Measurements from ENCODE around the gene CGB2. TPM values are rescaled to one million over a fixed set of nuclear protein-coding genes. Genes with fewer than 3 reads are reported as not detected.
A peak's percentile ranks its signal among the peaks of the same experiment; 100 is the strongest.

CGB2 gene
- total and polyA plus RNA-seq, 2 donors (not counting 1 experiment from before 2014, with no cell fraction given) = not detected

DNA sequence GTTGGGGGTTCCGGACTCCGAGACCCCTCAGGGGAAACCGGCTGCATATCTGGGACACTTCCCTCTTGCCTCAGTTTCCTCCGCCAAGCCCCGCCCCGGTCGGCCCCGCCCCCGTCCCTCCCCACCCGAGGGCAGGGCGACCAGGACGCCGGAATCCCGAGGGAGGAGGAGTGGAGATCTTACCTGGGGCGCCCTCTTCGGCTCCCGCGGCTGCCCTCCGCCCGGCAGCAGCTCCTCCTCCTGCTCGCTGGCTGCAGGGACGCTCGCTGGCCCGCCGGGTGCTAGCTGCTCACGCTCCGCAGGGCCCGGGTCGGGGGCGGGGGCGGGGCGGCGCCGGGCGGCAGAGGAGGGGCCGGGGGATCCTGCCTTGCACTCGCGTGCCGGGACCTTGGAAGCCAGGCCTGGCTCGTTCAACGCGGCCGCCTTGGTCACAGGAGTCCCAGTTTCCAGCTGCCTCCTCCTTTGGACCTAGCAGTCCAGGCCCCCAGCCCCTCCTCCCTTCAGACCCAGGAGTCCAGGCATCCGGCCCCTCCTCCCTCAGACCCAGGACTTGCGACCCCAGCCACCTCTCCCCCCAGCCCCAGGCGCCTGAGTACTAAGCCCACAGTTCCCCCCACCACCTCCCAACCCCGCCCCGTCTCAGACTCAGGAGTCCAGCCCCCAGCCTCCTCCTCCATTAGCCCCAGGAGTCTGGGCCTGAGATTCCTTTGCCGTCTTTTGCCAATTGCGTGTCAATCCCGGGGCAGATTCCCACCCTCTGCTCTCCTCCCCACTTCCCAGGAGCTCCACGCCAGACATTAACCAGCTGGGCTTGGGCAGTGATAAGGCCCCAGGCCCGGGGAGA, 33.3 kb downstream of the CGB2 start, which contains the start of gene NTF4:
NTF4 (minus strand) TSS at position 51 of the 844 bp plus-strand sequence. CDS start 2,821 bp downstream, outside the sequence.
- Histone ChIP-seq H4K20me1 (ENCODE audit: control insufficient read depth, insufficient read depth, low read length, poor library complexity, severe bottlenecking) (no peaks in the 10 kb centered on the region), H3K79me2 (ENCODE audit: control insufficient read depth, insufficient read depth, low read length) (no peaks in the 10 kb centered on the region), H3K27me3 (replicated peaks in 1 of 4; ENCODE audit: control extremely low read depth in 1 of 4, control insufficient read depth in 3 of 4, insufficient read depth in 4 of 4, low read length in 3 of 4) (peaks cover 0 to 58% (median 23%) of the 10 kb centered on the region in 4 experiments), H3K36me3 (replicated peaks in 1 of 2; ENCODE audit: control extremely low read depth in 1 of 2, control insufficient read depth in 1 of 2, extremely low read depth in 1 of 2, insufficient read depth in 2 of 2, low read length in 1 of 2) (no peaks in the 10 kb centered on the region), H3K4me1 (ENCODE audit: control insufficient read depth in 2 of 2, insufficient read depth in 2 of 2, low read length in 2 of 2) (peaks cover 0 to 5% of the 10 kb centered on the region in 2 donors), H3K27ac (ENCODE audit: low read length in 2 of 2) (no peak within 1 kb of the TSS), H3K4me2 (replicated peaks; ENCODE audit: low read depth, low read length, poor library complexity, severe bottlenecking) (peak within 1 kb of the TSS; percentile 49), H3K9me3 (ENCODE audit: control extremely low read depth in 1 of 3, control insufficient read depth in 2 of 3, insufficient read depth in 1 of 3, low read length in 2 of 3) (peaks cover 0 to 10% (median 0%) of the 10 kb centered on the region in 3 donors), H3K9ac (ENCODE audit: low read length) (no peak within 1 kb of the TSS), H3K4me3 (ENCODE audit: control extremely low read depth in 1 of 5, extremely low read depth in 1 of 5, insufficient read depth in 1 of 5, low read depth in 2 of 5, low read length in 4 of 5) (no peak within 1 kb of the TSS), H2AFZ (ENCODE audit: insufficient read depth, low read depth, low read length, poor library complexity, severe bottlenecking) (peak within 1 kb of the TSS; percentile 28)
- intact Hi-C loops (cut with micrococcal nuclease) = no loop called here
- Mint-ChIP-seq H3K27ac (no peak within 1 kb of the TSS), H3K4me1 (peaks cover 4% of the 10 kb centered on the region), H3K4me3 (no peak within 1 kb of the TSS), H3K9me3 (ENCODE audit: insufficient read depth) (peaks cover 1% of the 10 kb centered on the region), H3K27me3 (peaks cover 51% of the 10 kb centered on the region)
- ChIA-PET CTCF (no interaction called here), POLR2A (no interaction called here)
- WGBS (ENCODE audit: insufficient coverage) = 8% methylated on average over 49 of the region's 53 CpGs
- no peak for TF ChIP-seq EZH2 (IDR thresholded peaks at IDR 0.05; ENCODE audit: borderline replicate concordance, insufficient read depth, low read depth, low read length, poor library complexity, severe bottlenecking)
- TF ChIP-seq, protein P1, sequence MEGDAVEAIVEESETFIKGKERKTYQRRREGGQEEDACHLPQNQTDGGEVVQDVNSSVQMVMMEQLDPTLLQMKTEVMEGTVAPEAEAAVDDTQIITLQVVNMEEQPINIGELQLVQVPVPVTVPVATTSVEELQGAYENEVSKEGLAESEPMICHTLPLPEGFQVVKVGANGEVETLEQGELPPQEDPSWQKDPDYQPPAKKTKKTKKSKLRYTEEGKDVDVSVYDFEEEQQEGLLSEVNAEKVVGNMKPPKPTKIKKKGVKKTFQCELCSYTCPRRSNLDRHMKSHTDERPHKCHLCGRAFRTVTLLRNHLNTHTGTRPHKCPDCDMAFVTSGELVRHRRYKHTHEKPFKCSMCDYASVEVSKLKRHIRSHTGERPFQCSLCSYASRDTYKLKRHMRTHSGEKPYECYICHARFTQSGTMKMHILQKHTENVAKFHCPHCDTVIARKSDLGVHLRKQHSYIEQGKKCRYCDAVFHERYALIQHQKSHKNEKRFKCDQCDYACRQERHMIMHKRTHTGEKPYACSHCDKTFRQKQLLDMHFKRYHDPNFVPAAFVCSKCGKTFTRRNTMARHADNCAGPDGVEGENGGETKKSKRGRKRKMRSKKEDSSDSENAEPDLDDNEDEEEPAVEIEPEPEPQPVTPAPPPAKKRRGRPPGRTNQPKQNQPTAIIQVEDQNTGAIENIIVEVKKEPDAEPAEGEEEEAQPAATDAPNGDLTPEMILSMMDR (IDR thresholded peaks at IDR 0.05) = no peak
- no peak for ATAC-seq (ENCODE audit: low read depth)
- no peak for DNase-seq

DNA sequence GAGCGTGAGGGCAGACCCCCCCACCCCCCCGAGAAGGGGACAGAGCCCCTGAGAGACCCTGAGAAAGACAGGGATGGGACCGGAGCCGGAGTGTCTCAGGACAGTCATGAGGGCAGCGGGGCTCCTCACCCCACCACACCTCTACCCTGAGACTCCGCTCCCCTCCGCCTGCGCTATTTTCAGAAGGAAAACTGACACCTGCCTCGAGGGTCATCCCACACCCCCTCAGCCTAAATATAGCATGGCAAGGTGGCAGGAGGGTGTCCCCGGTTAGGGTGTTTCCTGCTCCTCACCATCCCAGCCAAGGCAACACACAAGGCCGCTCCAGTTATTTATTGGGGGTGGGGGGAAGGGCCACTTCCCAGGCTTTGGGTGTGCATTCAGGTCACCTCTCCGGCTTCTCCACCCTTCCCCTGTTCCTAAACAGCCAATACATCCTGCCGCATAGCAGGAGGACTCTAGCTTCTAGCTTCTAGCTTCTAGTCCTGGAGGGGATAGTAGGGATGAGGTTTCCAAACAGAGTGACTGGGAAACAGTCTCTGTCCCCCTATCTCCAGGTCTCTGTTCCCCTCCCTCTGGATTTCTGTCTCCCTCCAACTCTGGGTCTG, 34.3 kb downstream of the CGB2 start:
- Mint-ChIP-seq H3K4me3 (no peak overlapping the region), H3K27ac (no peak overlapping the region), H3K4me1 (peaks cover 7% of the 10 kb centered on the region), H3K9me3 (ENCODE audit: insufficient read depth) (peaks cover 1% of the 10 kb centered on the region), H3K27me3 (peaks cover 54% of the 10 kb centered on the region)
- Histone ChIP-seq H2AFZ (ENCODE audit: insufficient read depth, low read depth, low read length, poor library complexity, severe bottlenecking) (no peak overlapping the region), H3K36me3 (replicated peaks in 1 of 2; ENCODE audit: control extremely low read depth in 1 of 2, control insufficient read depth in 1 of 2, extremely low read depth in 1 of 2, insufficient read depth in 2 of 2, low read length in 1 of 2) (no peaks in the 10 kb centered on the region), H4K20me1 (ENCODE audit: control insufficient read depth, insufficient read depth, low read length, poor library complexity, severe bottlenecking) (no peaks in the 10 kb centered on the region), H3K27ac (ENCODE audit: low read length in 2 of 2) (no peak overlapping the region), H3K4me3 (ENCODE audit: control extremely low read depth in 1 of 5, extremely low read depth in 1 of 5, insufficient read depth in 1 of 5, low read depth in 2 of 5, low read length in 4 of 5) (no peak overlapping the region), H3K4me1 (ENCODE audit: control insufficient read depth in 2 of 2, insufficient read depth in 2 of 2, low read length in 2 of 2) (peaks cover 0 to 5% of the 10 kb centered on the region in 2 donors), H3K9ac (ENCODE audit: low read length) (no peak overlapping the region), H3K27me3 (replicated peaks in 1 of 4; ENCODE audit: control extremely low read depth in 1 of 4, control insufficient read depth in 3 of 4, insufficient read depth in 4 of 4, low read length in 3 of 4) (peaks cover 0 to 66% (median 26%) of the 10 kb centered on the region in 4 experiments), H3K79me2 (ENCODE audit: control insufficient read depth, insufficient read depth, low read length) (no peaks in the 10 kb centered on the region), H3K4me2 (replicated peaks; ENCODE audit: low read depth, low read length, poor library complexity, severe bottlenecking) (no peak overlapping the region), H3K9me3 (ENCODE audit: control extremely low read depth in 1 of 3, control insufficient read depth in 2 of 3, insufficient read depth in 1 of 3, low read length in 2 of 3) (peaks cover 0 to 20% (median 0%) of the 10 kb centered on the region in 3 donors)
- WGBS (ENCODE audit: insufficient coverage) = no CpG with 5 or more reads among the region's 13 CpGs
- no peak for TF ChIP-seq EZH2 (IDR thresholded peaks at IDR 0.05; ENCODE audit: borderline replicate concordance, insufficient read depth, low read depth, low read length, poor library complexity, severe bottlenecking)
- CTCF ChIA-PET = no interaction called here
- no peak for ATAC-seq (ENCODE audit: low read depth)
- DNase-seq = no peak
- intact Hi-C loops (cut with micrococcal nuclease) = no loop called here
- POLR2A ChIA-PET = no interaction called here

All from B cell (primary cell).